ENCODE data around the gene GPRC5B. TPM values are rescaled to one million over a fixed set of nuclear protein-coding genes. Genes with fewer than 3 reads are reported as not detected.

GPRC5B gene
- polyA plus RNA-seq, 1 donor from 2014 or later: not detected

- H3K36me3 Mint-ChIP-seq: no peaks in the 10 kb centered on the region
- no peak overlapping the region for H3K27ac Mint-ChIP-seq
- H3K27me3 Mint-ChIP-seq: peaks cover 5% of the 10 kb centered on the region
- H3K4me3 Mint-ChIP-seq: peak overlapping the region in 1 of 4 donors; percentile 28
- peaks cover 0 to 1% (median 0%) of the 10 kb centered on the region in 3 donors for H3K4me1 Mint-ChIP-seq
- no peaks in the 10 kb centered on the region for H3K9me3 Mint-ChIP-seq
Measured at GRCh38 chr16:19853742-19854542, 30.7 kb downstream of the GPRC5B start.

GRCh38 chr16:19853132-19853741 lies 31.4 kb downstream of the GPRC5B start:
- H3K27me3 Mint-ChIP-seq: peaks cover 5% of the 10 kb centered on the region
- no peak overlapping the region for H3K4me3 Mint-ChIP-seq
- no peaks in the 10 kb centered on the region for H3K36me3 Mint-ChIP-seq
- H3K9me3 Mint-ChIP-seq: no peaks in the 10 kb centered on the region
- peaks cover 0 to 1% (median 0%) of the 10 kb centered on the region in 3 donors for H3K4me1 Mint-ChIP-seq
- no peak overlapping the region for H3K27ac Mint-ChIP-seq

GRCh38 chr16:19851476-19851875 lies 33.2 kb downstream of the GPRC5B start:
- H3K4me1 Mint-ChIP-seq: peaks cover 0 to 1% (median 0%) of the 10 kb centered on the region in 3 donors
- H3K27ac Mint-ChIP-seq: no peak overlapping the region

DNA sequence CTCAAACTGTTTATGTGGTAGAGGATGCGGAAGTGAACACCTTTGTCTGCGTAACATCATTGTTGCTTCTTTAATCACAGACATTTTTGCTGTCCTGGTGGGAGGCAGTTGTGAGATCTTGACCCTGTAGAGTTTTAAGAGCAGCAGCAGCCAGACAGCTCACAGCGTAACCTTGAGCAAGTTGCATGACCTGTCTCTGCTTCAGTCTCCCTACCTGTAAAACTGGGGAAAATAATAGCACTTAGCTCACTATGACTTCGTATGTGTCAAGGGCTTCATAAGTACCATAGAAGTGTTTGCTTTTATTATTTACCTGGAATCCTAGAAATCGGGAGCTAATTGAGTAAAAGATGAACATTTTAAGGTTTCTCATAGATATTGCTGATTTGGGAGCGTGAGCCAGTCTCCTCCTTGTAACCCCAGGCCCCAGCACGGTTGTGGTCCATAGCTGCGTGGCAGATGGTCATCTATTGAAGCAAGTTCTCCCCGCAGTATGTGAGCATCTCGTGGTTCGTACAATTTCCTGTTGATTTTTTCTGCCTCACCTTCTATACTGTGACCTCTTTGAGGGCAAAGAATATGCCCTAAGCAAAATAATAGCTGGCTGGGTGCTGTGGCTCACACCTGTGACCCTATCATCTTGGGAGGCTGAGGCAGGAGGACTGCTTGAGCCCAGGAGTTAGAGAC lies 34.4 kb downstream of the GPRC5B start:
- Mint-ChIP-seq H3K9me3 (no peaks in the 10 kb centered on the region), H3K27me3 (peaks cover 5% of the 10 kb centered on the region), H3K4me1 (peaks cover 0 to 1% (median 0%) of the 10 kb centered on the region in 3 donors), H3K36me3 (no peaks in the 10 kb centered on the region), H3K4me3 (no peak overlapping the region), H3K27ac (no peak overlapping the region)

More at GRCh38 chr16:19851476-19851875, 33.2 kb downstream of the GPRC5B start:
- peaks cover 5% of the 10 kb centered on the region for H3K27me3 Mint-ChIP-seq
- no peaks in the 10 kb centered on the region for H3K9me3 Mint-ChIP-seq
- no peaks in the 10 kb centered on the region for H3K36me3 Mint-ChIP-seq
- H3K4me3 Mint-ChIP-seq: no peak overlapping the region

DNA sequence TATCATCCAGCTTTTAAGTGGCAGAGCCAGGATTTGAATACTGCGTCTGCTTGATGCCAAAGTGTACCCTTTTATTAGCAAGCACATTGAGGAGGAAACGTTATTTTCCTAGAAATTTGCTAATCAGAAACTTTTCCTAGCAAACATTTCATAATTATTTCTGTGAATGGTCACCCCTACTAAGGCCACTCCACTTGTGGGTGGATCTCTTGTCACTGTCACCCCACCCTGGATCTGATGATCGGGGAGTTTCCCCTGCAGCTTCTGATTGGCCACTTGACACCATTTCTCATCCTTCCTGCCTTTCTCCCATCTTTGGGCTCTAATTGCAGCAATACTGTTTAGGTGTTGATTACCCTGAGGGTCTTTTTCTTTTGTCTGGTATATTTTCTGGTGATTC lies 35.9 kb downstream of the GPRC5B start:
- no peak overlapping the region for H3K27ac Mint-ChIP-seq
- H3K9me3 Mint-ChIP-seq: no peaks in the 10 kb centered on the region
- H3K36me3 Mint-ChIP-seq: no peaks in the 10 kb centered on the region
- H3K4me3 Mint-ChIP-seq: no peak overlapping the region
- no peaks in the 10 kb centered on the region for H3K27me3 Mint-ChIP-seq
- H3K4me1 Mint-ChIP-seq: peaks cover 0 to 1% (median 0%) of the 10 kb centered on the region in 3 donors

- H3K27me3 Mint-ChIP-seq: no peaks in the 10 kb centered on the region
- no peaks in the 10 kb centered on the region for H3K36me3 Mint-ChIP-seq
- no peaks in the 10 kb centered on the region for H3K4me1 Mint-ChIP-seq
- H3K4me3 Mint-ChIP-seq: no peak overlapping the region
- H3K27ac Mint-ChIP-seq: no peak overlapping the region
- no peaks in the 10 kb centered on the region for H3K9me3 Mint-ChIP-seq
Measured at GRCh38 chr16:19846436-19846835, 38.2 kb downstream of the GPRC5B start.

DNA sequence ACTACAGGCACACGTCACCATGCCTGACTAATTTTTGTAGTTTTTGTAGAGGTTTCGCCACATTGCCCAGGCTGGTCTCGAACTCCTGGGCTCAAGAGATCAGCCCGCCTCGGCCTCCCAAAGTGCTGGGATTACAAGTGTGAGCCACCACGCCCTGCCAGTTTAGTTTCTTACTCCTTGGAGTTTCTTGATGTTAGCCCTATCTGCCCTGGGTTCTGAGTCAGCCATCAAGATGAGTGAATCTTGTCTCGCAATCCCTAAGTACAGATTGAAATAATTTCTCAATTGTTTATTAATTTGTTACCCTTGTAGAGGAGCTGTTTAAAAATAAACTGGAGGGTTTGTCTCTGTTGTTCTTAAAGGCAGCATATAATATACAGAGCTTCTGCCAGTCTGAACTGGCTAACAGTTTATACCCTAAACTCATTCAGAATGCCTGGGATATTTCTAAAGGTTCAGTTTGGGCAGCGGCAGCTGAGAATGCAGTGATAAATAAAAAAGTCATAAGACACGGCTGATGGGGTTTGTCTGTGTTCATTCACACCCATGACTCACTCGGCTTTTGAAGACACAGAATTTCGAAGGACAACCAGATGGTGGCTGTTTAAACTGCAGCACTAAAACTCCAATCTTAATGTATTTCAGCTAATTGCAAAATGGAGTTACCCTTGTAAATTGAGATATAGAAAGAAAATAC lies 39.6 kb downstream of the GPRC5B start:
- Mint-ChIP-seq H3K36me3 (no peaks in the 10 kb centered on the region), H3K27me3 (no peaks in the 10 kb centered on the region), H3K27ac (no peak overlapping the region), H3K4me1 (no peaks in the 10 kb centered on the region), H3K9me3 (no peaks in the 10 kb centered on the region), H3K4me3 (no peak overlapping the region)

- Mint-ChIP-seq H3K27ac (no peak overlapping the region), H3K9me3 (no peaks in the 10 kb centered on the region), H3K36me3 (no peaks in the 10 kb centered on the region), H3K4me3 (no peak overlapping the region), H3K27me3 (no peaks in the 10 kb centered on the region), H3K4me1 (no peaks in the 10 kb centered on the region)
Measured at GRCh38 chr16:19843371-19843770, 41.3 kb downstream of the GPRC5B start.

DNA sequence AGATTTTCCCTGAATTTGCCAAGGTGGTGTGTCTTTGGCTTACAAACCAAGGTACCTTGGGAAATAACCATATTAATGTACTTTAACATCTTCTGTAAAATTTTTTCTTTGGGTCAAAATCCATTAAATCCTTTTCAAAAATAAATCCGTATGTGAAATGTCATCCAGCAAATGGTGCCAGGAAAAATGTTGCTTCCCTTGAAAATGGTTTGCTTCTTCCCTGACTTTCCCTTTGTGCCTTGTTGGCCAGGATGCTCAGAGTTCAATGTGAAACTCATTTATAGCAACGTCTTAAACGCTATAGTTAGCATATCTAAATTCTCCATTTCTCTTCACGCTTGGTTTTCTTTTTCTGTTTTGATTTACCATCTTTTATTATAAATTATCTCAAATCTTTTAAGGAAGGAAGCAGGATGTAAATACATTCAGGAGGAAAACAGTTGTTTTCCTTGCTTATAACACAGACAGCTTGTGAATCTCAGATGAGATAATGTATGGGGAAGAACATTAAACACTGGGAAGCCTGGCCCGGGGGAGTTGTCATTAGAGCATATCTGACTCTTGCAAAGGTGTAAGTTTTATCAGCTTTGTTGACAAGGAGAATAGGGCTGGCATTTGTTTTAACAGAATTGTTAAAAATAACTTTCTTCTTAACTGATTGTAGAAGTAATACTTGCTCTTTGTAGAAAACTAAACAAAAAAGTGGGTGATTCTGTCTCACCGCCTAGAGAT lies 42.1 kb downstream of the GPRC5B start:
- no peak overlapping the region for H3K27ac Mint-ChIP-seq
- no peaks in the 10 kb centered on the region for H3K27me3 Mint-ChIP-seq

DNA sequence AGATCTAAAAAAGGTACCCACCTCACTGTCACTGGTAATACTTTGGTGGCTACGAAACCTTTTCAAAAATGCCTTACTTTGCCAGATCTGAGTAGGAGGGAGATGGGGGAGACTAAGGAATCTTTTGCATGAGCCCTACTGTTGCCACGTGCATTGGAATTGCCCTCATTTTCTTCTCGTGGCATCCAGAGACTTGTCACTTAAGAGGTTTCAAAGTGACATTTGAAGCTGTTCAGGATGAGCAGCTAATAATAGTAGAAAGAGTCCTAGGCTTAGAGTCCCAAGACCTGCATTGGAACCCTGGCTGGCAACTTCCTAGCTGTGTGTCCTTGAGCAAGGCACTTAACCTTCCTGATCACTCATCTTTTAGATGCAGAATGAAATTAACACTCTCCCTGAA lies 43.5 kb downstream of the GPRC5B start:
- Mint-ChIP-seq H3K9me3 (no peaks in the 10 kb centered on the region), H3K4me1 (no peaks in the 10 kb centered on the region), H3K27me3 (no peaks in the 10 kb centered on the region), H3K27ac (no peak overlapping the region), H3K36me3 (no peaks in the 10 kb centered on the region), H3K4me3 (no peak overlapping the region)

More for the DNA sequence above, 42.1 kb downstream of the GPRC5B start:
- Mint-ChIP-seq H3K36me3 (no peaks in the 10 kb centered on the region), H3K4me1 (no peaks in the 10 kb centered on the region), H3K4me3 (no peak overlapping the region), H3K9me3 (no peaks in the 10 kb centered on the region)

GRCh38 chr16:19840524-19841110 lies 44.0 kb downstream of the GPRC5B start:
- H3K27ac Mint-ChIP-seq: no peak overlapping the region
- no peaks in the 10 kb centered on the region for H3K27me3 Mint-ChIP-seq
- no peak overlapping the region for H3K4me3 Mint-ChIP-seq
- no peaks in the 10 kb centered on the region for H3K36me3 Mint-ChIP-seq
- no peaks in the 10 kb centered on the region for H3K4me1 Mint-ChIP-seq
- no peaks in the 10 kb centered on the region for H3K9me3 Mint-ChIP-seq

DNA sequence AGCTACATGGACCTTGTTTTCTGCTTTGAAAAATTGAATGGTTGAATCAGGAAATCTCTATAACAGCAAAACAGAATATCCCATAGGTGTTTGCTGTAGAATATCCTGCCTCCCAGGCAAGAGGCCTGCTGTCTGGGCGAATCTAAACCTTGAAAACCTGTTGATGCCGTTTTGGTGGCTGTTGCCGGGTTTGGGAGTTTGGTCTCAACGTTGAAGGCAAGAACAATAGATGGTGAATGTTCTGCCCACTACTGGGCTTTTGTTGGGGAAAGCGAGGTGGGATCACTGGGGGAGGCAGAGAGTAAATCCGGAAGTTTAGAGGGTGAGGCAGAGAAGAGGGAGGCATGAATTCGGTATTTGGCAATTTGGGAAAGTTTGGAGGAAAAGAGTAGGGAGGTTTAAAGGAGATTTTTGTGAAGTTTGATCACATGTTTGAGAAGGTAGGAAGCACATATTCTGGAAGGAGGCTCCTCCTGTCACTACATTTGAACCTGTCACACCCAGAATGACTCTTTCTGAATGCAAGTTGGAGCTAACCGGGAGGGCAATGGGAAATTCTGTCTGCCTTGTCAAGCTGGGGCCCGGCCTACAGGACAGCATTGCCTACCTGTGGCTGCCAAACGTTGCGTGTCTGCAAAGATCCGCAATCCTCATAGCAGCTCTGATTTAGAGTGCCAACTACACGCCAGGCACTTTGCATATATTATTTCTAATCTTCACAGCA lies 46.5 kb downstream of the GPRC5B start:
- H3K27ac Mint-ChIP-seq: no peak overlapping the region
- H3K9me3 Mint-ChIP-seq: peaks cover 0 to 2% (median 0%) of the 10 kb centered on the region in 3 donors
- no peaks in the 10 kb centered on the region for H3K27me3 Mint-ChIP-seq
- no peaks in the 10 kb centered on the region for H3K36me3 Mint-ChIP-seq
- H3K4me1 Mint-ChIP-seq: no peaks in the 10 kb centered on the region
- H3K4me3 Mint-ChIP-seq: no peak overlapping the region

DNA sequence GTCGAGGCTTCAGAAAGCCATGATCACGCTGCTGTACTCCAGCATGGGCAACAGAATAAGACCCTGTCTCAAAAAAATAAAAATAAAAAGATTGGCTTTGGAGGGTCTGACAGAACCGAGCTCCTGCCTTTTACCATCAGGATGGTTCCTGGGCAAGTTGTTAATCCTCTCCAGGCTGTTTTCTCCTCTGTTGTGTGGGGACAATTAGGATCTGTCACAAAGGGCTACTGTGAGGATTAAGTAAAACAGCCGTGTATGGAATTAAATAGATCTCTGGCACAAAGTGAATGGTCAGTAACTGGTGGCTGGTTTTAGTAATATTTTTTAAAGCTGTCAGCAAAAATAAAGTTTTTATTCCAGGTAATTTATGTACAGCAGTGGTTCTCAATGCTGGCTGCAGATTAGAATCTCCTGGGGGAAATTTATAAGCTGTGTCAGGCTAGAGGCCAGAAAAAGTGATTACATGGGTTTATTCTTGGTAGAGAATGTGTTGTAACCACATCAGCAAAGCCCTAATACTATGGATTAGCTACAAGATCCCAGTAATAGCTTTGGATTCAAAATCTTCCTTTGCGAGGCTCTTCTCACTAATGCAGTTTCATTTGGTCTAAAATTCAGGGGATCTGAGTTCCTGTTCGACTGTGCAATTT lies 47.2 kb downstream of the GPRC5B start:
- H3K4me3 Mint-ChIP-seq: no peak overlapping the region
- no peaks in the 10 kb centered on the region for H3K36me3 Mint-ChIP-seq
- H3K27me3 Mint-ChIP-seq: peaks cover 2% of the 10 kb centered on the region
- H3K27ac Mint-ChIP-seq: no peak overlapping the region
- H3K4me1 Mint-ChIP-seq: no peaks in the 10 kb centered on the region
- peaks cover 0 to 2% (median 0%) of the 10 kb centered on the region in 3 donors for H3K9me3 Mint-ChIP-seq
